ENCODE results near the gene DUSP22.
"Not testable (repeated sequence)": the region's sequence is repeated elsewhere in the genome, so short reads cannot be mapped to it uniquely, and the experiment has no call there.

Gene DUSP22

DNA sequence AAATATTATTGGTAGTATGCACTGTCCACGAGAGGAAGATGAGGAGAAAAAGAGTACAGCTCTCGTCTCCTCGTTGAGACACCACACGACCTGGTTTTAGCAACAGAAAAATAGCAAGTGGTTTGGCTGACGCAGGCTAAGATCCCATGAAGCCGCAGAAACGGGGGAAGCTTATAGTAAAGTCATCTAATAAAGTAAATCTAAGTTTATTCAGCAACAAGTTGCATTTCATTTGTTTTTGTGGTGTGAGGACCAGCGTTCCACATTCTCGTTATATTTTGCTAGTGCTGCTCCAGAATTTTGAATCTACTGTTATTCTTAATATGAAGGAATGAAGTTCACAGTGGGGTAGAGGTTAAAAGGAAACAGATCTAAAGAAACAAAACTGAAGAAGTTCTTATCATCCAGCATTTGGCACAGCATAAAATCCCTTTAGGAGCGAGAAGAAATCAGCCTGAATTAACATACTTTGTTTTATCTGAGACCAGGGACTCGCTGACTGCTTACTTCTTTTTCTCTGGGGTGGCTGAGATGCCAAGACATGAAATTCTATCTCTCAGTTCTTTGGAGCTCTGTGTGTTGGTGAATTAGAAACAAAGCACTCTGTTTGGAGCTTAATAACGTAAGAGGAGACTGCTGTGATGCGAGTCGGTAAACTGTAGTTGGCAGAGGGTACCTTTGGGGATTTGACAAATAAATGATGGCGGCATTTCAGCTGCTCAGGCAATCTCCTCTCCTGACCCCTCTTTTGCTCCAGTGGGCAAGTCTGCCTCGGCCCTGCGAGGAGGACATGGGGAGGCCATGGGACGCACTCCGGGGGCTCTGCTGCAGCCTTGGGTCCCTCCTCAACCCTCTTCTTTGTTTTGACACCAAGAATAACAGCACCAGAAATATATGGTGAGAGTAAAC lies 74.4 kb downstream of the DUSP22 start:
- DNase-seq: no peak

DNA sequence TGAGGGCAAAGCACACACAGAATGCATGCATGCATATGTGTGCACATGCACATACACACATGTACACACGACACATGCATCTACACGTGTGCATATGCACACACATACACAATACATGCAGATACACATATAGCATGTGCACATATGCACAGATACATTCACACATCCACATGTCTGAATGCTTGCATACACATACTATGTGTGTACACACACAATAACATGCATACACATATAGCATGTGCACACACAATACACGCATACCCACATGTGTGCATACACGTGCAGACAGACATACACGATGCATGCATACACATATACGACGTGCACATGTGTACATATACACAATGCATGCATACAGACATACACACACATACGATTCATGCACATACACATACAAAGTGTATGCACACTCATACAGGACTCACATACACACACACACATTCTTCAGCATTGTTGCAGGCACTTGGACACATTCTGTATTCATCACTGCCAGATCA lies 75.1 kb downstream of the DUSP22 start:
- DNase-seq: no peak

DNA sequence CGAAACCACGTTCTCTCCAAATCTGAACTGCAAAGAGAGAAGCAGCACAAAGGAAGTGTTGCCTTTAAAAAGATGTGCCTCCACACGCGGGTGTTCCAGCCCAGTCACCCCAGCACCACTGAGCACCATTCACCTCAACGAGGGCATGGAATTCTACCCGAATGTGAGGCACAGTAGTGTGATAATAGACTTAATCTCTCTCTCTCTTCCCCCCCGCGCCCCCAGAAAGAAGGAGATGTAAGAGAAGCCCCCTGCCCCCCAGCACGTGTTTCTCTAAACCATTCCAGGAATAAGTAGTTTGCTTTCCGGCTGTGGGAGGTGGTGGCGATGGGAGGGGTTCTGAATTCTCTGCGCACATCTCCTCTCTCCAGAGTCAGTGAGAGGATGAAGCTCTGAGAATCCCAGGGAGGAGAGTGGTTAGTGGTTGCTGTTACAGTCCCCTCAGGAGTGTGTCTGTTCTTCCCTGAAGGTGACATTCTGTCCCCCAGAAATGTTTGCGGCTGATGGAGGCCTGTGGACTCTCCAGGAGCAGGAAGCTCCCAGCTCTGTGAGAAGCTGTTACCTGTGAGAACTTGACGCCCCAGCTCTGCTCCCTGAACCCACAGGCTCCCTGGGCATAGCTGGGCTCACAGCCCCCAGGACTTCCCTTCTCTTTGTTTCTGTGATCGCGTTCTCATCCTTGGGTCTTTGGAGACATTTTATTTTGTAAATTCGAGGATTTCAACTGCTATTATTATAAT lies 75.8 kb downstream of the DUSP22 start:
- DNase-seq: no peak

DNA sequence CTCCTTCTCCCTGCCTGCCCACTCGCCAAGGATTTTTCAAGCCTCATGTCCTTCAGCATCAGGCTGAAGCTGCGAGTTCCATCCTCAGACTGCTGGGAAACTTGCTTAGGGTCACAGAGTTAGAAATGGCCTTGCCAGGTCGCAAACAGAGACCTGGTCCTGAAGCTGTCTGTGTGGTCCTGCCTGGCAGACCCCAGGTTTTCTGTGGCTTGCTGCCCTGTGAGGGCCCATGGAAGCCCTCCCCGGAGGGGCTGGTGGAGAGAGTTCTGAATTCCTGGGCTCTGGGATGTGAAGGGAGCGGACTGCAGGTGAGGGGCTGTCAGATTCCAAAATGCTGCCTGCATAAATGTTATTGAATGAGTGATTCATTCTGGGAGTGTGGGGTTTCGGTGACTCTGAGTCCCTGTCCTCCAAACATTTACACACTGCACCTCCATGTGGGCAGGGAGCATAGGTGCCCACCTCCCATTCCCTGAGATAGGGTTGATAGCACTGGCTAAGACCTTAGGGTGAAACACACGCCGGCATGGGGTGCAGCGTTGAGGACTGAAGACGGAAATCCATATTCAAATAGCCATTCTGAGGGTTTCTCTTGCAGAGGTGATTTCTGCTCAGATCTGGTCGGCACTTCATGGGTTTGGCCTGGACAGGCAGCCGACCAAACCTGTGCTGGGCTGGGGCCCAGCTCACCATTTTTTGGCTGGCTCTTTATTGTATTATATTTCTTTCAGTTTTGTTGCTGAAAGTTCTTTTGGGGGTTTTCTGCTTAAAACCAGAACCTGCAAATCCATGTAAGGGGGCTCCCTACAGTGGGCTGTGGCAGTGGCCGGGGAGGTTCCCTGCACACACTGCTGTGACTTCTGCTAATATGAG lies 77.5 kb downstream of the DUSP22 start:
- no peak for DNase-seq

DNA sequence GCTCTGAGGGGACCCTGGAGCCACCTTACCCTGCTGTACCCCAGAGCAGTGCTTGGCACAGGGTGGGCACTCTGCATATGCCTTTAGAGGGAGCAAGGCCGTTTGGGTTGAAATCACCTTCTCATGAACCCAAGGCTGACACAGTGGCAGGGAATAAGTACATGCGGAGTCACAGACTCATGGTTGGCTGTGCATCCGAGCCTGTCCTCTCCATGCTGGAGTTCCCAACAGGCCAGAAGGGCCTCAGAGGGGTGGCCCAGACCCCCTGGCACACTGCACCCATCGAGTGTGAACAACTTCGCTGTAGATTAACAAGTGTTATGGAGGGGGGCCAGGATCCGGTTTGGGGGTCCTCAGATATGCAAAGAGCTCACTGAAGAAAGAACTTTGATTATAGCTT lies 78.3 kb downstream of the DUSP22 start:
- no peak for DNase-seq

DNA sequence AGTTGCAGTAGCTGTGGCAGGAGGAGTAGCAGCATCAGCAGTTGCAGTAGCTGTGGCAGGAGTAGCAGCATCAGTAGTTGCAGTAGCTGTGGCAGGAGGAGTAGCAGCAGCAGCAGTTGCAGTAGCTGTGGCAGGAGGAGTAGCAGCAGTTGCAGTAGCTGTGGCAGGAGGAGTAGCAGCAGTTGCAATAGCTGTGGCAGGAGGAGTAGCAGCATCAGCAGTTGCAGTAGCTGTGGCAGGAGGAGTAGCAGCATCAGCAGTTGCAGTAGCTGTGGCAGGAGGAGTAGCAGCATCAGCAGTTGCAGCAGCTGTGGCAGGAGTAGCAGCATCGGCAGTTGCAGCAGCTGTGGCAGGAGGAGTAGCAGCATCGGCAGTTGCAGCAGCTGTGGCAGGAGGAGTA lies 79.6 kb downstream of the DUSP22 start:
- DNase-seq: not testable (repeated sequence)

DNA sequence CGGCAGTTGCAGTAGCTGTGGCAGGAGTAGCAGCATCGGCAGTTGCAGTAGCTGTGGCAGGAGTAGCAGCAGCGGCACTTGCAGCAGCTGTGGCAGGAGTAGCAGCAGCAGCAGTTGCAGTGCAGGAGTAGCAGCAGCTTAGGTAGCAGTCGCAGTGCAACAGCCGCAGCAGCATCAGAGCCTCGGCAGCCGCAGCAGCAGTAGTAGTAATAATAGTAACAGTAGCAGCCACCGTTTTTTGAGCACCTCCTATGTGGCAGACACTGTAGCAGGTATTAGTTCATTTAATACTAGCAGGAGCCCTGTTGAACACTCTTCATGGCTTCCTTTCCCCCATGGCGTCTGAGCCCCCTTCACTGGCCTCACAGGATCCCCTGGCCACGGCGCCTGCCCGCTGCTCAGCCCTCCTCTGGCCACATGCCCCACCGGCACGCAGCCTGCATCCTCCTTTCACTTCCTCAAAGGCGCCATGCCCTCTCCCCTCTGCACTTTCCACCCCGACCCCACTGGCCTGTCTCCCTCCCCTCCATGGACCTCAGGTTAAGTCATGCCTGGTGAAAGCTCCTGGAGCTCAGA lies 80.1 kb downstream of the DUSP22 start:
- no peak for DNase-seq

DNA sequence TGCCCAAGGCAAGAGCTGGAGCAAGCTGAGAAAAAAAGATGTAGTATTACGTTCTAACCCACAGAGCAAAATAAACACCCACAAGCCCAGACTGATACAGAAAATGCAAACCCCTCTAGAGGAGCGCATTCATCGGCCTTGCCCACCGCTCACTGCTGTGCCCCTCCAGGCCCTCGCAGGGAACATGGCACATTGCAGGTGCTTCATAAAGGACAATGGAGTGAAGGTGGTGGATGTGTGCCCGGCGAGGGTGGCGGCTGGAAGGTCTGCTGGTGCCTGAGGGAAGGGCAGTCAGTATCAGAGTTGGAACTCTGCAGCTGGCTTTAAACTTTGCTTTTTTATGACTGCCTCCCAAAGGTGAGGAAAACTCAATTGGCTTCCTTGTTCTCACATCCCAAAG lies 80.7 kb downstream of the DUSP22 start:
- no peak for DNase-seq

DNA sequence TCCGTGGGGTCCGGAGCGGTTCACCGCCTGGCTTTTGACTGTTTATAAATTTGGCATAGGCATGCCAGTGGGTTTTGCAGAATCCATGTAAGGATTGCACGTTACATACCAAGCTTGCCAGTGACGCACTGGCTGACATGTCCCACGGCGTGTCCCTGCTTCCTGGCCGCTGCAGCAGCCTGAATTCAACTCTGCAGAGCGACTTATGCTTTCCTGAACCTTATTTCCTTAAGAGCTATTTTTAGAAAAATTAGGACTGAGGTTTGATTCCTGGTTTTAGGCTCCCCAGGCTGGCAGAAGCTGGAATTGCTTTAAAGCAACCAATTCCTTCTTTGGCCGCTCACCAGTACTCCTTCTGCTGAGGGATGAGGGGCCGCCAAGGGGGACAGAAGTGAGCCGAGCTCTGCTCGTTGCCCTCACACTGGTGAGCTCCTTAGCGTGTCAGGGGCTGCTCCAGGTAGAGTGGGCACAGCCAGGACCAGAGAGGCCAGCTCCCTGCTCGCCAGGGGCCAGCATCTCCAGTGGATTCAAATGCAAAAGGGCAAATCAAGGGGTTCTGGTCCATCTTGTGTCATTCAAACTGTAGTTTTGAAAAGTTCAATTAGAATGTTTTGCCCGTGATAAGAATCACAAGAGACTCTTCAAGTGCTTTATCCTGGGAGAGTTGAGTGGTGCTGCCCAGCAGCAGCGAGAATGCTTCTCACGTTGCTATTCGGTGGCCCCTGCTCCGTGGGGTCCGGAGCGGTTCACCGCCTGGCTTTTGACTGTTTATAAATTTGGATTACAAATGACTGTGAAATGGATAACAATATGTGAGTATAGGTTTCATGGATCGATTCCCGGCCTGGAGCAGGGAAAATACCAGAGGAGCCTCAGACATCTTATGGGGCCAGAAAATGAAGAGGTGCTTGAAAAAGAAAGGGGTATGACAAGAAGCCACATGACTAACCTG lies 81.8 kb downstream of the DUSP22 start:
- DNase-seq: no peak

DNA sequence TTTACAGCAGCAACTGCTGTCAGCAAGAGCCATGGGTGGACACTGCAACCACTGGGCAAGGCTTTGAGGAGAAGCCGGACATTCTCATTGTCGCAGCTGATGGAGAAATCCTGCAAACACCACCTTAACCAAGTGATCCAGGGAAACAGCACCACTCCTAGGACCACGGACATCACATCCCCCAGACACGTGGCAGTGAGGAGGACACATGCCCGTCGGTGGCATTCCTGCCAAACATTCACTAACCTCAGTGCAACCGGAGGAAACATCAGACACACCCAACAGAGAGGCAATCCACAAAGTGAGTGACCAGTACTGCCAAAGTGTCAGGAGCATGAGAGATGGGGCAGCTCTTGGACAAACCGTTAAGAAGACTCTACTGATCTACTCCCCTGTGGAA lies 82.7 kb downstream of the DUSP22 start:
- no peak for DNase-seq

DNA sequence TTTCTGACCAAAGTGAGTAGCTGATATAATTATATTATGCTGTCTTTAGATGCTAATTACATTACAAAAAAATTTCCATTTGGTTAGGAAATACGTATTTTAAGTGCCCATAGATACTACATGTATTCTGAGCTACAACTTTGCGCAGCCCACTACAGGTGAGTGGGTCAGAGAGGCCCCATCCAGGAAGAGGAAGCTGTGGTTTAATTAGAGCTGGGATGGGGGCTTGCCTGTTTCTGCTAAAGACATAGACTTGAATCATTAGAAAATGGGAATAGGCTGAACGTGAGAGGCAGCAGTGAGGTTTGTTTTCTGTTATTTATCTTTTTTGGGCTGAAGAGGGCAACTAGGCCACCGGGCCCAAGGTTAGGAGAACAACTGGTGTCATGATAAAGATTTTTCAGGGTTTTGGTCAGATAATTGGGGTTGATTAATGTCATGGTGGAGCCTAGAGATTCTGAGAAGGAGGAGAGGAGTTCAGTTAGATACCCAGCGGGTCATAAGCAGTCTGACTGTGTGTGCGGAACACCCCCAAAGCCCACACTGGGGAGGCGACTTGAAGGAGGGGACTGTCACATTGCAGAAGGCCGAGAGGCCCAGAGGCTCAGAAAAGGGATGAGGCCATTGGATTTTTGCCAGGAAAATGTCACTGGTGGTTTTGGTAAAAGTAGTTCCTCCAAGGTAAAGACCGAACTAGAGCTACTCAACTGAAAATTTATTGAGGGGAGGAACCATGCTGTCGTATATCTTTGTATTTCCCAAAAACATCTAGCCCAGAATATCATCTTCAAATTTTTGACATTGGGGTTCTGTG lies 84.7 kb downstream of the DUSP22 start:
- no peak for DNase-seq

DNA sequence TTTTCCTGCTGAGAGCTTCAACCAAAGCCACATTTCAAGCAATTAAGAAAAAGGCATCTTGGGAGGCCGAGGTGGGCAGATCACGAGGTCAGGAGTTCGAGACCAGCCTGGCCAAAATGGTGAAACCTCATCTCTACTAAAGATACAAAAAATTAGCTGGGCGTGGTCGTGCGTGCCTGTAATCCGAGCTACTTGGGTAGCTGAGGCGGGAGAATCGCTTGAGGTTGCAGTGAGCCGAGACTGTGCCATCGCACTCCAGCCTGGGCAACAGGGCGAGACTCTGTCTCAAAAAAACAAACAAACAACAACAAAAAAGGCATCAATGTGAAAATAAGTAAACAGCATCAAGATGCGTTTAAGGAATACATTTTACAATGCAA lies 85.3 kb downstream of the DUSP22 start:
- not testable (repeated sequence) for DNase-seq

DNA sequence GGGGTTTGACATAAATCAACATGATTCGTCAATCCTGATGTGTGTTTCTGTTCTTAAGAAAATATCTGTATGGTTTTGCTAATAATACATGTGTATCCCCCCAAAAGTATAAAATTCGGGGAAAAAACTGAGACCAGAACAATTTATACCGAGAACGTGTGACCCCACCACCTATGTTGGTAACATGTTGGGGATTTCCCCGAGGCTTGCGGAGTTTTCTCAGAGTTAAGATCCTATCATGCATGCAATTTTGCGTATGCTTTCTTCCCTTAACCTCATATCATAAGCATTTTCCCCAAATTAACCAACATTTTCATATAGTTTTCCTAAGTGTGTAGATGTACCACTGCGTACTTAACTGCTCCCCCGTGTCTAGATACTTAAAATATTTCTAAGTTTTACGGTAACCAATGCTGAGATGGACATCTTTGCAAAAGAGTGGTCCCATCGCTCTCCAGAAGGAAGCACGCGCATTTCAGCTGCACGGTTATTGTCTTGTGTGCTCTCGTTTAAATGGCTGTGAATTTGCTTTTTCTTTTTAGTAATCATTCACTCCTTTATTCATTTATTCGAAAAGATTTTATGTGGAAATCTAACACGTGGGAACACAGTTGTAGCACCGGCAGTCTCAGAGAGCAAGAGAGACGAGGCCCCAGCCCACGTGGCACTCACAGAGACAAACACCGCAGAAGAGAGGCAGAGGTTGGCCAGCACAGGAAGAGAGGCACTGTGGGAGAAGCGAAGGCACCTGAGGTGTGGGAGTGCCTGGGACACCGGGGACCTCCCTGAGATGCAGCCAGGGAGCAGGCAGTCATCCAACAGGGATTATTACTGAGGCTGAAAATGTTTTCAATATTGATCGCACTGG lies 86.0 kb downstream of the DUSP22 start:
- no peak for DNase-seq

DNA sequence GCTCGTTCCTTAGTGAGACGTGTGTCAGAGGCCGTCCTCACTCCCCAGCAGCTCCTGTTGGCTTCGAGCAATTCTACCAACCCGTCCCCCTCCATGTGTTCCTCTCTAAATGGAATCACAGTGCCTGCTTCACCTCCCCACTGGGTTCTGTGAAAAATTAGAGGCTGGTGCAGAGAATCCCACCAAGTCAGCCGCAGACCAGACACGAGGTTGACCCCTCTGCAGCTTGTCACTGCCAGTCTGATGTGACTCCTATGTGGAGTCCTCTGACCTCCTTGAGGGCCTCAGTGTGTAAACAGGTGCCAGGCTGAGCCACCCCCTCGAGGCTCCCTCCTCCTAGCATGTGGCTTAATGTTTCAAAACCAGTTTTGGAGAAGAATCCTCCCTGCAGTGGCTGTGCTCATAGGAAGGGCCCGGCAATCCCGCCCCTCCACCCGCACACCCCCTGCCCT lies 86.7 kb downstream of the DUSP22 start:
- no peak for DNase-seq

DNA sequence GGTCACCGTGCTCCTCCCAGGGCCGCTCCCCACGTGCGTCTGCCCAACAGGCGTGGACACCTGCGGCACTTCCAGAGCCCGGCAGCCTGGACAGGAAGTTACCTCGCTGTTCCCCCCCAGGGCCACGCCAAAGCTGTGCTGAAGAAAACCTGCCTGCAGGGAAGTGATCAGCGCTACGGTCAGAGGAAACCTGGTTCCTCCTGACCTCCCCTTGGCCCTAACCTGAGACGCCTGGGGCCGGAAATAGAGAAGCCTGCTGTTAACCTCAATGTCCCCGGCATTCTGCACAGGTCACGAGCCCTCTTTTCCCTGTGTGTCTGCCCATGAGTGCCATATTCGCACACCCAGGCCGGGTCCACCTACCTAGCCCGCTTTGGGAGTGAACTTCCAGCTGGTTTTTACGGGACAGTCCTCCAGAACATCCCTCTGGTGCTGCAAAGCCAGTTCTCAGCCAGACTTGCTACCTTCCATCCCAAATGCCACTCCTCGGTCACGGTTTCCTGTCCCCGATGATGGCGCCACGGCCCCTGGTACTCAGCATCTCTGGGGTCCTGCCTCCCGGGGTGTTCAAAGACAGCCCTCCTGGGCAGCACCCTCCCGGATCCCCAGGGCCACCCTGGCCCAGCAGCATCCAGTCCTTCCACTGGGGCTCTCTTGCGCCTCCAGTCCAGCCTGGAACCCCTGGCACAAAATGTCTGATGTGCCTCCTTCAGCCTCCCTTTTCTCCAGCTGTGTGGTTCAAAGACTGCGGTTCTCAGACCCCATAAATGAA lies 87.3 kb downstream of the DUSP22 start:
- DNase-seq: no peak

DNA sequence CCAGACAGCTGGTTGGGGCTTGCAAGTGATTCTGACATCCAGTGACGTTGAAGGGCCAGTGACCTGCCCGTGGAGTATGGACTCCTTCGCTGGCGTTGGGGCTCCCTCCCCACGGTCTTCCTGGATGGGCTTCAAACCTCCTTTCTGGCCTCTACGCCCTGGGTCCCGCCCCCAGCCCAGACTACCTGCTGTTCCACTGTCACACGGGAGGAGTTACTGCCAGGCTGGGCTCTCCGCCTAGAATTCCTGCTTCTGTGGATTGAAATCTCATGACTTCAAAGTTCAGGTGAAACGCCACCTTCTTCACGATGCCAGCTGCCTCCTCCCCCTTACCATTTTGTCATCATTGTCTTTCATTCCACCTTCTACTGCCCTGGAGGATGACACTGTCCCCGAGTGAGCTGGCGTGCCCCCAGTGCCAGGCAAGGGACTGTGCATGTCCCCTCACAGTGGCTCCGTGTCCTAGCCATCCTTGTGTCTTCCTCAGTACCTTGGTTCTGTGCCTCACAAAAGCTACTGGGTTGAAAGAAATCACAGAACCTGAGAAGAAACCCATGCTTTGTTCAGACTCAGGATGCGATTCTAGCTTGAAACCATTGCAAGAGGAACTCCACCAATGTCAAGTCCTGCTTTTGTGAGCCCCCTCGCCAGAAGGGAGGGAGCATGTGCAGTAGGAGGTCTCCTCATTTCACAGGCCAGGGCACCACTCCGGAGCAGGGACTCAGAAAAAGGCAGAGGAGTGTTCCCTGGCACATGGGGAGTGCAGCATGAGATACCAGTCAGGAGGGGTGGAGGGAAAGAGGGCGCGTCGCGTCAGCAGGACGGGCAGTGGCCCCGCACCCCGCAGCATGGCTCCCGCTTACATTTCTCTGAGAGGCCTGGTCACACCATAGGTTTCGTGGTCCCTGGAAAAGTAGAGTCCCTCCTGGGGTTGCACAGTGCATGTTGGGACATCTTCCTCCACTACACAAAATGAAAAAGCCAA lies 88.2 kb downstream of the DUSP22 start:
- no peak for DNase-seq

DNA sequence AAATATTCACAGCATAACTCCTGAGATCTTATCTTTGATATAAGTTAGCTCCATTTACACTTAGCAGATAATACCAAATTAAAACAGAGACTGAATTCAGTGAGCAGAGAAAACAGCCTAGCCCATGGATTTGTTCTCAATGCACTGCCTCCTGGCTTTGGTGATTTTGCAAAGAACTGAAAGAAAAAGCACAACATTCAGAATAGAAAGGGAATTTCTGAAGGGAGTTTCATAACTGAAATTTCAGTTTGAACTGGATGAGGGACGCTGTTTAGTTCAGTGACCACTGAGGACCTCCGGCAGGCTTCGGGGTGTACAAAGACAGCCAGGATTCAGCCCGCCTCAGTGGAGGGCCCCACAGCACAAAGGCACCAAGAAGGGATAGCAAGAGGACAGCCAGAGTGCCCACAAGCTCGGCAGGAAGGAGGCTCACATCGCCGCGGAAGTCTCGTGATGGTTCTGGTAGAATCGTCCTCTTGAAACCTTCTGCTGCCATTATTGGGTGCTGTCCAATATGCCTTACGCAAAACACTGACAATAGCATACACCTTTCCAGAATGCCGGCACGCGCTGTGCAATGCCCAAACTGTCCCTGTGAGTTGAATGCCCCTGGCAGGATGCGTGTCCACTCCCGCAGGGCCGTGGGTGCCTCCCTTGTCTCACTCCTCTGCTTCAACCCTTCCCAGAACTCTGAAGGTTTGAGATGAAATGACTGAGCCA lies 89.6 kb downstream of the DUSP22 start:
- no peak for DNase-seq
